Fibroblast of mammary gland (primary cell): ENCODE results near the gene CUL5.

ENCODE experiments used
- DNase-seq: peaks from one replicate; pipeline ENCODE4 v3.0.0-alpha.2; 2010; ENCODE audit warnings: low read depth
- H3K4me3 ChIP-seq: 2 replicates; pipeline ENCODE4 v1.5.1; 2011; ENCODE audit warnings: low read depth, mild to moderate bottlenecking, low read length, moderate library complexity; ENCODE audit not compliant: control insufficient read depth
- TF ChIP-seq, protein P1 (sequence below): conservative IDR thresholded peaks from 2 replicates; pipeline ENCODE4 v1.5.1; 2011; ENCODE audit warnings: low read depth, low read length, inconsistent platforms; ENCODE audit not compliant: control insufficient read depth, insufficient read depth

The CUL5 gene

DNA sequence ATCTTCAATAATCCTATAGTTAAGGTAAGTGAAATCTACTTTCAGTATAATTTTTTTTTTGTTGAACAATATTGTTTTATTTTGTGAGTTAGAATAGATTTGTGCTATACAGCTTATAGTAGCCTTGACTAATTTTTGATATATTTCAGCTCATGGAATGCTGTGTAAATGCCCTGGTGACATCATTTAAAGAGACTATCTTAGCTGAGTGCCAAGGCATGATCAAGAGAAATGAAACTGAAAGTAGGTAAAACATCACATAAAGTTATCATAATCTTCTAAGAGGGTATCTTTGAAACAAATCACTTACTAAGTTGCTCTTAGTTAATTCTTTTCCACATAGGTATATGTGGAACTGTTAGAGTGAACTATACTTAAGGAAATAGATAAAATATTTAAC, 61.2 kb downstream of the CUL5 start:
- TF ChIP-seq, protein P1, sequence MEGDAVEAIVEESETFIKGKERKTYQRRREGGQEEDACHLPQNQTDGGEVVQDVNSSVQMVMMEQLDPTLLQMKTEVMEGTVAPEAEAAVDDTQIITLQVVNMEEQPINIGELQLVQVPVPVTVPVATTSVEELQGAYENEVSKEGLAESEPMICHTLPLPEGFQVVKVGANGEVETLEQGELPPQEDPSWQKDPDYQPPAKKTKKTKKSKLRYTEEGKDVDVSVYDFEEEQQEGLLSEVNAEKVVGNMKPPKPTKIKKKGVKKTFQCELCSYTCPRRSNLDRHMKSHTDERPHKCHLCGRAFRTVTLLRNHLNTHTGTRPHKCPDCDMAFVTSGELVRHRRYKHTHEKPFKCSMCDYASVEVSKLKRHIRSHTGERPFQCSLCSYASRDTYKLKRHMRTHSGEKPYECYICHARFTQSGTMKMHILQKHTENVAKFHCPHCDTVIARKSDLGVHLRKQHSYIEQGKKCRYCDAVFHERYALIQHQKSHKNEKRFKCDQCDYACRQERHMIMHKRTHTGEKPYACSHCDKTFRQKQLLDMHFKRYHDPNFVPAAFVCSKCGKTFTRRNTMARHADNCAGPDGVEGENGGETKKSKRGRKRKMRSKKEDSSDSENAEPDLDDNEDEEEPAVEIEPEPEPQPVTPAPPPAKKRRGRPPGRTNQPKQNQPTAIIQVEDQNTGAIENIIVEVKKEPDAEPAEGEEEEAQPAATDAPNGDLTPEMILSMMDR, result no peak
- DNase-seq, result peak; percentile 68
- no peak overlapping the region for H3K4me3 ChIP-seq

DNA sequence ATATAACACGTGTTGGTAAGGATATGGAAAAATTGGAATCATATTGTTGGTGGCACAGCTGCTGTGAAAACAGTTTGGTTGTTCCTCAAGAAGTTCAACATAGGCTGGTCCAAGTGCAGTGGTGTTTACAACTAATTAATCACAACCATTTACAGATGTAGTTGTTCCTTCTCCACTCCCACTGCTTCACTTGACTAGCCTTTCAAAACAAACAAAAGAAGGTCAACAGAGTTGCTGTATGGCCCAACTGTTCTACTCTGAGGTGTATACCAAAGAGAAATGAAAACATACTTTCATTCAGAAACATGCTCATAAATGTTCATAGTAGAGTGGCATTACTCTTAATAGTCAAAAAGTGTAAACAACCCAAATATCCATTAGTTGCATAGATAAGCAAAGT, 76.1 kb downstream of the CUL5 start:
- DNase-seq, result no peak
- no peak overlapping the region for H3K4me3 ChIP-seq
- TF ChIP-seq, protein P1, result no peak

DNA sequence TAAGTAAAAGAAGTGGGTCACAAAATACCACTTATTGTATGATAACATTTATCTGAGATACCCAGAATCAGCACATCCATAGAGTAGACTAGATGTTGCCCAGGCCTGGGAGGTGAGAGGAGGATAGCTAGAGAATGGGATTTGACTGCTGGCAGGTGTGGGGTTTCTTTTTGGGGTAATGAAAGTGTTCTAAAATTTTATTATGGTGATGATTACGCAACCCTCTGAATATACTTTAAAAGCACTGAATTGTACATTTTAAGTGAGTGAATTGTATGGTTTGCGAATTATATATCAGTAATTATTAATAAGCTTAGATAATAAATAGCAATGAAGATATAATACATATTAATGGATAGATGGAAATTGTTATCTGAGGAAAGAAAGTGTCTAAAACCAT, 77.0 kb downstream of the CUL5 start:
- no peak overlapping the region for H3K4me3 ChIP-seq
- TF ChIP-seq, protein P1, result no peak
- DNase-seq, result no peak

DNA sequence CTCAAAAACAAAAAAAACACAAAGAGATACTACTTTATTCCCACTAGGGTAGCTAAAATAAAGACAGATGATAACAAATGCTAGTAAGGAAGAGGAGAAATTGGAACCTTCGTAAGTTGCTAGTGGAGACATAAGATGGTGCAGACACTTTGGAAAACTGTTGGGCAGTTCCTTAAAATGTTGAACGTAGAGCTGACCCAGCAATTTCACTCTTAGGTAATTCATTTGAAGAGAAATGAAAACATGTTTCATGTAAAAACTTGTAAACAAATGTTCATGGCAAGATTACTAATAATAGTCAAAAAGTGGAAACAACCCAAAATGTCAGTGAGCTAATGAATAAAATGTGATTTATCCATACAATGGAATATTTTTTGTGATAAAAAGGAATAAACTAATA, 83.4 kb downstream of the CUL5 start:
- no peak for DNase-seq
- TF ChIP-seq, protein P1, result no peak
- no peak overlapping the region for H3K4me3 ChIP-seq

DNA sequence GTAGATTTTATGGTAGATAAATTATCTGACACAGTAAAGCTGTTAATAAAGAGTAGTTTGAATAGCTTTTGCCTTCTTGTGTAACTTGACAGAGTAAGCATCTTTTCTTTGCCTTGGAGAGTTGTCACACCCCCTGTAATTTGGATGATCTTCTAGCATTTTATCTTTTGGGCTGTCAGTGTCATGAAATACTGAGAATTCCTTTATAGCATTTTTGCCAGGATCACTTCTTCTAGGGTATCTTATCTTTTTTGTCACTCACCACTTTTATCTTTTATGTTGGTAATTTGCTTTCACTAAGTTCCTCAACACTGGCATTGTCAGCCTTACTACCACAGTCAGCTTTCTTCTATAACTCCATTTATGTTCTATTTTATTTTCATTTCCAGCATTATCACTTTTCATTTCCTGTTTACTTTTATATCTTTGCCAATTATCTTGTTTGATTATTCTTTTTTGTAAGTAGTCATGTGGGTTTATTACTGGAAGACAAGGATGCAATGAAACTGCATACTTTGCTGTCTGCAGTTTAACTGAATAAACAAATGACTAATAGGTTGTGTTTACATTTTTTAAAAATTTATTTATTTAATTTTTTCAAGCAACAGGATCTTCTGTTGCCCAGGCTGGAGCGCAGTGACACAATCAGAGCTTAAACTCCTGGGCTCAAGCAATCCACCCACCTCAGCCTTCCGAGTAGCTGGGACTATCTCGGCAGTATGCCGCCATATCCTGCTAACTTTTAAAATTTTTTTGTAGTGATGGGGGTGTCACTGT, 84.6 kb downstream of the CUL5 start:
- peak; percentile 6 for DNase-seq
- H3K4me3 ChIP-seq, result no peak overlapping the region
- TF ChIP-seq, protein P1, result no peak

DNA sequence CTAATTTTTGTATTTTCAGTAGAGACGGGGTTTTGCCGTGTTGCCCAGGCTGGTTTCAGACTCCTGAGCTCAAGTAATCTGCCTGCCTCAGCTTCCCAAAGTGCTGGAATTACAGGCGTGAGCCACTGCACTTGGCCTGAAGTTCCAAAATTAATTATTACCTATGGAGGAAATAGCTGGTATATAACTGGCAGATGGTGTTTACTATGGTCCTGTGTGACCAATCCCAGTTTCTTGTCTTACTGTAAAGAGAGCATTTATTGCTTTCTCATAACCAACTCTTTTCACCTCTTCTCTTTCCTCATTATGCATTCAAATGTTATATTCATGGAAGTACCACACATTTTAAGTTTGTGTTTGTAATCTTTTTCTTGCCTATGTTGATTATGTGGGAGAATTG, 88.5 kb downstream of the CUL5 start:
- H3K4me3 ChIP-seq, result no peak overlapping the region
- no peak for DNase-seq
- TF ChIP-seq, protein P1, result no peak
